ENCODE results near the gene CDH1.

DNA sequence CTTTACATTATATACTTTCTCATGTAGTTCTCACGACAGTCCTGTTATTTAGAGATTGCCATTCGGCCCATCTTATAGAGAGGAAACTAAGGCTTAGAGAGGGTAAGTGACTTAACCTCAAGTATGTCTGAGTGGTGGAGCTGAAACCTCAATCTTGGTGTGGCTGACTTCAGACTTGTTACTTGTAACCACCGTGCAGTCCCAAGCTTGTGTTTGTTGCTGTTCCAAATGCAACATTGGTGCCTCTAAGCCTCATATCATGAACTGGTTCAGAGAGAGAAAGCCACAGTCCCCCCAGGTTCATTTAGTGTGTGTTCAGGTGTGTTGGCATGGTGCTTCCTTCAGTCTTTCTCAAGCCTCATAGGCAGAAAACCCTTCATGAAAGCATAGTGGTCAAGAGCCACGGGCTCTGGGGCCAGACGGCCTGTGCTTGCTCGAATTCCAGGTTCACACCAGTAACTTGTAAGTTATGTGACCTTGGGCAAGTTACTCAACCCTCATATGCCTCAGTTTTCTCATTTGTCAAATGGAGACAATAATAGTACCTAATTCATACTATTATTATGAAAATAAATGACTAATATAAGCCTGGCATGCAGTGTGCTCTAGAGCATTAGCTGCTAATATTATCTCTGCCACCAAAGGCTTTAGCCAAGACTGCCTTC lies 39.9 kb downstream of the CDH1 start:
- TF ChIP-seq, protein P1, sequence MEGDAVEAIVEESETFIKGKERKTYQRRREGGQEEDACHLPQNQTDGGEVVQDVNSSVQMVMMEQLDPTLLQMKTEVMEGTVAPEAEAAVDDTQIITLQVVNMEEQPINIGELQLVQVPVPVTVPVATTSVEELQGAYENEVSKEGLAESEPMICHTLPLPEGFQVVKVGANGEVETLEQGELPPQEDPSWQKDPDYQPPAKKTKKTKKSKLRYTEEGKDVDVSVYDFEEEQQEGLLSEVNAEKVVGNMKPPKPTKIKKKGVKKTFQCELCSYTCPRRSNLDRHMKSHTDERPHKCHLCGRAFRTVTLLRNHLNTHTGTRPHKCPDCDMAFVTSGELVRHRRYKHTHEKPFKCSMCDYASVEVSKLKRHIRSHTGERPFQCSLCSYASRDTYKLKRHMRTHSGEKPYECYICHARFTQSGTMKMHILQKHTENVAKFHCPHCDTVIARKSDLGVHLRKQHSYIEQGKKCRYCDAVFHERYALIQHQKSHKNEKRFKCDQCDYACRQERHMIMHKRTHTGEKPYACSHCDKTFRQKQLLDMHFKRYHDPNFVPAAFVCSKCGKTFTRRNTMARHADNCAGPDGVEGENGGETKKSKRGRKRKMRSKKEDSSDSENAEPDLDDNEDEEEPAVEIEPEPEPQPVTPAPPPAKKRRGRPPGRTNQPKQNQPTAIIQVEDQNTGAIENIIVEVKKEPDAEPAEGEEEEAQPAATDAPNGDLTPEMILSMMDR (conservative IDR thresholded peaks at IDR 0.05): no peak
- TF ChIP-seq ZFX (IDR thresholded peaks at IDR 0.05): no peak

All from C4-2B (cell line).